GM10847 (cell line): ENCODE results near the gene NTN1.

Experiments used
- POLR2A ChIP-seq: IDR thresholded peaks from 2 replicates; pipeline ENCODE4 v1.6.1; 2011; ENCODE audit not compliant: insufficient read length; ENCODE audit errors: extremely low read depth

NTN1 gene

GRCh38 chr17:9253308-9253707 lies 232.0 kb downstream of the NTN1 start:
- no peak for TF ChIP-seq POLR2A

- no peak for TF ChIP-seq POLR2A
Measured at GRCh38 chr17:9254841-9255240, 233.5 kb downstream of the NTN1 start.

GRCh38 chr17:9255833-9256232 lies 234.5 kb downstream of the NTN1 start:
- no peak for TF ChIP-seq POLR2A

GRCh38 chr17:9256361-9256750 lies 235.0 kb downstream of the NTN1 start:
- no peak for TF ChIP-seq POLR2A

- TF ChIP-seq POLR2A: no peak
Measured at GRCh38 chr17:9256751-9257629, 235.7 kb downstream of the NTN1 start.

GRCh38 chr17:9258115-9259015 lies 237.1 kb downstream of the NTN1 start:
- no peak for TF ChIP-seq POLR2A

- no peak for TF ChIP-seq POLR2A
Measured at GRCh38 chr17:9259419-9259818, 238.1 kb downstream of the NTN1 start.

GRCh38 chr17:9261081-9262012 lies 240.0 kb downstream of the NTN1 start:
- TF ChIP-seq POLR2A: no peak

GRCh38 chr17:9266031-9266680 lies 244.8 kb downstream of the NTN1 start:
- TF ChIP-seq POLR2A: no peak

GRCh38 chr17:9266697-9267117 lies 245.4 kb downstream of the NTN1 start:
- no peak for TF ChIP-seq POLR2A

GRCh38 chr17:9268546-9268945 lies 247.2 kb downstream of the NTN1 start:
- no peak for TF ChIP-seq POLR2A

GRCh38 chr17:9269350-9270035 lies 248.2 kb downstream of the NTN1 start:
- TF ChIP-seq POLR2A: no peak

GRCh38 chr17:9270921-9271320 lies 249.6 kb downstream of the NTN1 start:
- TF ChIP-seq POLR2A: no peak

- no peak for TF ChIP-seq POLR2A
Measured at GRCh38 chr17:9271989-9272388, 250.7 kb downstream of the NTN1 start.
